ENCODE results near the gene PARP15.

DNA sequence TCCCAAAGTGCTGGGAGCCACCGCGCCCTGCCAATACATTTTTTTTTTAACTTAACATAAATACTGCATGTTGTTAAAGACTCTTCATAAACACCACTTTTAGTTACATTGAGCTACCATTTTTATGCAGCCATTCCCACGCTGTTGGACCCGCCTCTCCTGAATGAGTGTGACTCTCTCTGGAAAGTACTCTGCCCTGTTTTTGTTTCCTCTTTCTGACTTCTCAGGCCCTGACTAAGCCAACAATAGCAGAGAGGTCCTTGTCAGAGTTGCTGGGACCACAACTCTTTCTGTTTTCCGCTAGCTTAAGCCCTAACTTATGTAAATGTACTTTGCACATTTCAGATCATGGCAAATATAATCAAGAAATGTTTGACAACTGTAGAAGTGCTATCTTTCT is 35.2 kb downstream of the PARP15 start:
- no peak for TF ChIP-seq ZNF416 (CRISPR knock-in tag; IDR thresholded peaks at IDR 0.05)
- TF ChIP-seq, protein P1, sequence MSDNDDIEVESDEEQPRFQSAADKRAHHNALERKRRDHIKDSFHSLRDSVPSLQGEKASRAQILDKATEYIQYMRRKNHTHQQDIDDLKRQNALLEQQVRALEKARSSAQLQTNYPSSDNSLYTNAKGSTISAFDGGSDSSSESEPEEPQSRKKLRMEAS (CRISPR knock-in tag; IDR thresholded peaks at IDR 0.05), result no peak
- TF ChIP-seq, protein P2, sequence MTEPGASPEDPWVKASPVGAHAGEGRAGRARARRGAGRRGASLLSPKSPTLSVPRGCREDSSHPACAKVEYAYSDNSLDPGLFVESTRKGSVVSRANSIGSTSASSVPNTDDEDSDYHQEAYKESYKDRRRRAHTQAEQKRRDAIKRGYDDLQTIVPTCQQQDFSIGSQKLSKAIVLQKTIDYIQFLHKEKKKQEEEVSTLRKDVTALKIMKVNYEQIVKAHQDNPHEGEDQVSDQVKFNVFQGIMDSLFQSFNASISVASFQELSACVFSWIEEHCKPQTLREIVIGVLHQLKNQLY (CRISPR knock-in tag; IDR thresholded peaks at IDR 0.05), result no peak
- no peak for TF ChIP-seq RELA (CRISPR knock-in tag; IDR thresholded peaks at IDR 0.05; ENCODE audit: borderline replicate concordance)
- no peak for TF ChIP-seq ETV6 (CRISPR knock-in tag; IDR thresholded peaks at IDR 0.05)
- no peak for TF ChIP-seq CREM (CRISPR knock-in tag; IDR thresholded peaks at IDR 0.05)
- TF ChIP-seq NR1H2 (CRISPR knock-in tag; IDR thresholded peaks at IDR 0.05), result no peak

Data from WTC11 (cell line).